ENCODE measurements around the gene PLCL1.
A peak's percentile ranks its signal among the peaks of the same experiment; 100 is the strongest.

The PLCL1 gene

GRCh38 chr2:197858607-197859140, 54.3 kb downstream of the PLCL1 start:
- no peak for DNase-seq

GRCh38 chr2:197862246-197862955, 58.0 kb downstream of the PLCL1 start:
- no peak for DNase-seq

- DNase-seq = no peak
Observed at GRCh38 chr2:197863744-197864143, 59.4 kb downstream of the PLCL1 start.

- no peak for DNase-seq
Observed at GRCh38 chr2:197866455-197866854, 62.1 kb downstream of the PLCL1 start.

- no peak for DNase-seq
Observed at GRCh38 chr2:197867033-197867432, 62.6 kb downstream of the PLCL1 start.

GRCh38 chr2:197867624-197868023, 63.2 kb downstream of the PLCL1 start:
- DNase-seq = no peak

GRCh38 chr2:197868206-197868605, 63.8 kb downstream of the PLCL1 start:
- DNase-seq = no peak

- DNase-seq = no peak
Observed at GRCh38 chr2:197869041-197869440, 64.6 kb downstream of the PLCL1 start.

- DNase-seq = peak; percentile 60
Observed at GRCh38 chr2:197869501-197870111, 65.2 kb downstream of the PLCL1 start.

GRCh38 chr2:197870137-197870536, 65.7 kb downstream of the PLCL1 start:
- DNase-seq = no peak

- DNase-seq = no peak
Observed at GRCh38 chr2:197871780-197872456, 67.5 kb downstream of the PLCL1 start.

GRCh38 chr2:197873293-197873701, 68.9 kb downstream of the PLCL1 start:
- DNase-seq = no peak

- no peak for DNase-seq
Observed at GRCh38 chr2:197875763-197876162, 71.4 kb downstream of the PLCL1 start.

GRCh38 chr2:197876524-197876923, 72.1 kb downstream of the PLCL1 start:
- no peak for DNase-seq

- no peak for DNase-seq
Observed at GRCh38 chr2:197877038-197877437, 72.6 kb downstream of the PLCL1 start.

GRCh38 chr2:197878792-197879191, 74.4 kb downstream of the PLCL1 start:
- no peak for DNase-seq

- DNase-seq = no peak
Observed at GRCh38 chr2:197879812-197880408, 75.5 kb downstream of the PLCL1 start.

- no peak for DNase-seq
Observed at GRCh38 chr2:197883354-197884032, 79.1 kb downstream of the PLCL1 start.

- DNase-seq = no peak
Observed at GRCh38 chr2:197884252-197884651, 79.9 kb downstream of the PLCL1 start.

- DNase-seq = no peak
Observed at GRCh38 chr2:197885126-197885525, 80.7 kb downstream of the PLCL1 start.

GRCh38 chr2:197885587-197885986, 81.2 kb downstream of the PLCL1 start:
- DNase-seq = no peak

- DNase-seq = no peak
Observed at GRCh38 chr2:197888321-197888720, 83.9 kb downstream of the PLCL1 start.

- DNase-seq = peak; percentile 67
Observed at GRCh38 chr2:197889041-197889440, 84.6 kb downstream of the PLCL1 start.

Measured in CD4-positive, alpha-beta T cell treated with Interleukin-10 for 1 hour (primary cell).